ENCODE measurements around the gene DNMBP. TPM values are rescaled to one million over a fixed set of nuclear protein-coding genes. Genes with fewer than 3 reads are reported as not detected.
A peak's percentile ranks its signal among the peaks of the same experiment; 100 is the strongest.

DNMBP gene
- polyA plus RNA-seq (2011; rRNA removed) (20.3 and 24.3 TPM in 2 replicates), polyA plus RNA-seq (2017; fragmentation: RNase III; extraction: RNeasy Plus Mini Kit Qiagen cat#74134 plus additional on column Dnase treatment) (12.6 to 15.3 TPM (median 13.7 TPM) in 3 replicates), polyA minus RNA-seq (2011; rRNA and poly(A)+ RNA removed) (20.1 and 20.4 TPM in 2 replicates)
- polyA plus RNA-seq (2012; cell fraction: cytosol; rRNA removed) = 9.9 and 11.3 TPM in 2 replicates
- 19.1 and 24.9 TPM in 2 replicates for polyA plus RNA-seq (2012; cell fraction: nucleus; rRNA removed)

- peak; percentile 82 to 91 for DNase-seq (ENCODE audit: low read depth in 1 of 2, low spot score in 1 of 2)
- H3K4me1 ChIP-seq = peaks cover 31% of the 10 kb centered on the region
- peak within 1 kb of the TSS; percentile 83 to 92 for H3K27ac ChIP-seq
- peak within 1 kb of the TSS; percentile 81 for H3K4me3 ChIP-seq
- ATAC-seq = peak; percentile 72 to 89
- H3K9me3 ChIP-seq = no peaks in the 10 kb centered on the region
- CTCF ChIA-PET = interaction anchor here (0.6 to 7.8 kb wide), 67 partner anchors 8 to 499 kb away, joined by 3 to 101 read pairs (median 5); no protein-coding TSS in a partner anchor
- POLR2A ChIA-PET = interaction anchor here (0.7 to 0.9 kb wide), 2 partner anchors 80 to 164 kb away, joined by 3 read pairs; no protein-coding TSS in a partner anchor
- no peak for FAIRE-seq
- TF ChIP-seq POLR2A (IDR thresholded peaks at IDR 0.05; ENCODE audit: low read length) (peak; percentile 37), MYC (IDR thresholded peaks at IDR 0.05; ENCODE audit: borderline replicate concordance, low read length) (peak; percentile 33; the same call in 1 of the 2 replicates), JUN (IDR thresholded peaks at IDR 0.05) (peak in 1 of 2 experiments; percentile 81; a peak in 4 of 5 replicates), CHD4 (IDR thresholded peaks at IDR 0.05; ENCODE audit: borderline replicate concordance) (no peak), HOXA7 (CRISPR knock-in tag; IDR thresholded peaks at IDR 0.05) (no peak), EHF (CRISPR knock-in tag; IDR thresholded peaks at IDR 0.05) (0 out of 2 replicates have a peak, but pooled peaks have one; percentile 35), SMC3 (IDR thresholded peaks at IDR 0.05) (peak; percentile 96), FOSL2 (IDR thresholded peaks at IDR 0.05) (peak; percentile 31; the same call in 1 of the 2 replicates), FOSL2 (CRISPR knock-in tag; IDR thresholded peaks at IDR 0.05) (peak; percentile 83), MAX (IDR thresholded peaks at IDR 0.05) (no peak), RAD21 (conservative IDR thresholded peaks at IDR 0.05 in 1 of 2, IDR thresholded peaks at IDR 0.05 in 1 of 2) (peak; percentile 34 to 60; a peak in 4 of 5 replicates), CEBPB (IDR thresholded peaks at IDR 0.05) (no peak)
- TF ChIP-seq, protein P1, sequence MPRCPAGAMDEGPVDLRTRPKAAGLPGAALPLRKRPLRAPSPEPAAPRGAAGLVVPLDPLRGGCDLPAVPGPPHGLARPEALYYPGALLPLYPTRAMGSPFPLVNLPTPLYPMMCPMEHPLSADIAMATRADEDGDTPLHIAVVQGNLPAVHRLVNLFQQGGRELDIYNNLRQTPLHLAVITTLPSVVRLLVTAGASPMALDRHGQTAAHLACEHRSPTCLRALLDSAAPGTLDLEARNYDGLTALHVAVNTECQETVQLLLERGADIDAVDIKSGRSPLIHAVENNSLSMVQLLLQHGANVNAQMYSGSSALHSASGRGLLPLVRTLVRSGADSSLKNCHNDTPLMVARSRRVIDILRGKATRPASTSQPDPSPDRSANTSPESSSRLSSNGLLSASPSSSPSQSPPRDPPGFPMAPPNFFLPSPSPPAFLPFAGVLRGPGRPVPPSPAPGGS (IDR thresholded peaks at IDR 0.05) = 0 out of 3 replicates have a peak, but pooled peaks have one; percentile 11
- TF ChIP-seq, protein P2, sequence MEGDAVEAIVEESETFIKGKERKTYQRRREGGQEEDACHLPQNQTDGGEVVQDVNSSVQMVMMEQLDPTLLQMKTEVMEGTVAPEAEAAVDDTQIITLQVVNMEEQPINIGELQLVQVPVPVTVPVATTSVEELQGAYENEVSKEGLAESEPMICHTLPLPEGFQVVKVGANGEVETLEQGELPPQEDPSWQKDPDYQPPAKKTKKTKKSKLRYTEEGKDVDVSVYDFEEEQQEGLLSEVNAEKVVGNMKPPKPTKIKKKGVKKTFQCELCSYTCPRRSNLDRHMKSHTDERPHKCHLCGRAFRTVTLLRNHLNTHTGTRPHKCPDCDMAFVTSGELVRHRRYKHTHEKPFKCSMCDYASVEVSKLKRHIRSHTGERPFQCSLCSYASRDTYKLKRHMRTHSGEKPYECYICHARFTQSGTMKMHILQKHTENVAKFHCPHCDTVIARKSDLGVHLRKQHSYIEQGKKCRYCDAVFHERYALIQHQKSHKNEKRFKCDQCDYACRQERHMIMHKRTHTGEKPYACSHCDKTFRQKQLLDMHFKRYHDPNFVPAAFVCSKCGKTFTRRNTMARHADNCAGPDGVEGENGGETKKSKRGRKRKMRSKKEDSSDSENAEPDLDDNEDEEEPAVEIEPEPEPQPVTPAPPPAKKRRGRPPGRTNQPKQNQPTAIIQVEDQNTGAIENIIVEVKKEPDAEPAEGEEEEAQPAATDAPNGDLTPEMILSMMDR (IDR thresholded peaks at IDR 0.05) = peak; percentile 90
- WGBS (ENCODE audit: missing lambda C conversion rate) = 8% methylated on average over 21 of the region's 86 CpGs
- H3K4me2 ChIP-seq = peak within 1 kb of the TSS; percentile 96
Measured at GRCh38 chr10:100009793-100010676, at the start of gene DNMBP. TSS of gene DNMBP (minus strand) at chr10:100009947. CDS start at chr10:99972124, 37,823 bp downstream.

DNA sequence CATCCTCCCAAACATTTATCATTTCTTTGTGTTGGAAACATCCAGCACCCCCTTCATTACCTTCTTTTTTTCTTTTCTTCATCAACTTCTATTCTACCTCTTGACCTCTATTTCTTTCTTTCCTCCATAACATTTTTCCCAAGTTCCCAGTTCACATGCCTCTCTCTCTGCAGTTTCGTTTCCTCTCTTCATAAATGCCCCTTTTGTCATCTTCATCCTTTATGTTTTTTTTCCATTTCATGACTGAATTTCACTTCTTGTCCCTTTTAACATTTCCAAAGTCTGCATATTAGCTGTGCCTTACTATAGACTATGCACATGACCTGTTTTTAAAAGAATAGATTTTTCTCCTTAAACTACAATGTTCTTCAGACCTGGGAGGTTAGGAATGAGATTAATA, 48.2 kb upstream of the DNMBP start:
- WGBS (ENCODE audit: missing lambda C conversion rate) = 15% methylated on average over 1 of the region's 1 CpG
- ChIA-PET CTCF (interaction anchor here (2.4 kb wide), 1 partner anchor 11 kb away, joined by 16 read pairs; no protein-coding TSS in a partner anchor), POLR2A (no interaction called here)
- peaks cover 6% of the 10 kb centered on the region; the same call in 2 of the 3 replicates for H3K9me3 ChIP-seq
- H3K4me3 ChIP-seq = no peak overlapping the region
- no peak for DNase-seq (ENCODE audit: low read depth in 1 of 2, low spot score in 1 of 2)
- no peaks in the 10 kb centered on the region for H3K4me1 ChIP-seq
- no peak for FAIRE-seq
- ATAC-seq = no peak
- H3K4me2 ChIP-seq = no peak overlapping the region
- H3K27ac ChIP-seq = no peak overlapping the region
- TF ChIP-seq CBX8 (IDR thresholded peaks at IDR 0.05) (no peak), GATA3 (IDR thresholded peaks at IDR 0.05; ENCODE audit: borderline replicate concordance) (no peak), ESRRA (IDR thresholded peaks at IDR 0.05; ENCODE audit: borderline replicate concordance, low read length) (no peak), RARB (CRISPR knock-in tag; IDR thresholded peaks at IDR 0.05) (no peak), POLR2AphosphoS2 (conservative IDR thresholded peaks at IDR 0.05; ENCODE audit: low read length) (no peak), ZSCAN20 (CRISPR knock-in tag; IDR thresholded peaks at IDR 0.05) (no peak), RFX5 (IDR thresholded peaks at IDR 0.05) (no peak)
